Caco-2 (cell line): Measurements from ENCODE around the gene LONP2. TPM values are rescaled to one million over a fixed set of nuclear protein-coding genes. Genes with fewer than 3 reads are reported as not detected.

Experiments
- BruUV-seq: library from RNA; stranded (reverse); fragments of 400-500 nt; replicated peaks from 2 replicates; lab custom pipeline; 2021; lab: Mats Ljungman, UMichigan
- CTCF ChIA-PET: fragments of 300-600 bp; sonication (Branson Sonifier 250); formaldehyde crosslinking; loops from one replicate; lab custom pipeline; 2022; ENCODE audit warnings: antibody characterized with exemption; lab: Charles Lee
- POLR2A ChIA-PET: fragments of 300-600 bp; sonication (Branson Sonifier 250); formaldehyde crosslinking; loops from one replicate; lab custom pipeline; 2022; ENCODE audit warnings: antibody characterized with exemption; lab: Charles Lee
- DNase-seq, 2 experiments: peaks; one replicate each; pipeline versions ENCODE4 v3.0.0 to v3.0.0-alpha.2; 2020 to 2022
- H3K27me3 ChIP-seq: replicated peaks from 2 replicates; pipeline ENCODE4 v1.6.0; 2011; ENCODE audit warnings: low read length; ENCODE audit not compliant: control insufficient read depth, insufficient read depth
- H3K36me3 ChIP-seq: 2 replicates; pipeline ENCODE4 v1.5.1; 2011; ENCODE audit warnings: low read length; ENCODE audit not compliant: control insufficient read depth, insufficient read depth
- H3K4me1 ChIP-seq: fragments of 250-450 bp; sonication (Bioruptor Pico); 2 replicates; pipeline ENCODE4 v1.5.1; 2020; ENCODE audit warnings: mild to moderate bottlenecking
- H3K4me3 ChIP-seq: 2 replicates; pipeline ENCODE4 v1.5.1; 2011; ENCODE audit warnings: low read depth, mild to moderate bottlenecking, control low read depth, low read length
- H3K9me3 ChIP-seq: fragments of 250-450 bp; sonication (Bioruptor Pico); 2 replicates; pipeline ENCODE4 v1.5.1; 2020; ENCODE audit warnings: mild to moderate bottlenecking, moderate library complexity
- H3K27ac Mint-ChIP-seq: one replicate; pipeline ENCODE4 v1.8.0; 2022; ENCODE audit warnings: mixed read lengths; ENCODE audit not compliant: unreplicated experiment
- H3K27me3 Mint-ChIP-seq: one replicate; pipeline ENCODE4 v1.8.0; 2022; ENCODE audit warnings: mixed read lengths; ENCODE audit not compliant: insufficient read depth, unreplicated experiment
- H3K36me3 Mint-ChIP-seq: one replicate; pipeline ENCODE4 v1.8.0; 2022; ENCODE audit warnings: mild to moderate bottlenecking, mixed read lengths; ENCODE audit not compliant: insufficient read depth, unreplicated experiment
- H3K4me1 Mint-ChIP-seq: one replicate; pipeline ENCODE4 v1.8.0; 2022; ENCODE audit warnings: low read depth, mixed read lengths; ENCODE audit not compliant: unreplicated experiment
- H3K4me3 Mint-ChIP-seq: one replicate; pipeline ENCODE4 v1.8.0; 2022; ENCODE audit warnings: mild to moderate bottlenecking, moderate library complexity, mixed read lengths; ENCODE audit not compliant: unreplicated experiment
- H3K9me3 Mint-ChIP-seq: one replicate; pipeline ENCODE4 v1.8.0; 2022; ENCODE audit warnings: mixed read lengths; ENCODE audit not compliant: unreplicated experiment
- intact Hi-C: fragments of 100-400 bp; cut with micrococcal nuclease; formaldehyde crosslinking; loops from one replicate; pipeline ENCODE4 v1.10.0; 2022; ENCODE audit not compliant: unreplicated experiment
- total RNA-seq: library from RNA; stranded (reverse); gene quantifications from 2 replicates; pipeline ENCODE4 v1.2.3, GENCODE V29; 2022
- TF ChIP-seq, protein P1 (sequence below), 2 experiments: fragments of 200-600 bp in 1 of 2; IDR thresholded peaks; 1 replicate in 1 of 2; 2 replicates in 1 of 2; pipeline versions ENCODE4 v1.5.1 to v1.8.0; 2011 to 2022; ENCODE audit warnings: antibody characterized with exemption in 1 of 2, control low read depth in 1 of 2, inconsistent platforms in 1 of 2, low read depth in 1 of 2, low read length in 1 of 2, mild to moderate bottlenecking in 1 of 2, moderate library complexity in 1 of 2; ENCODE audit not compliant: insufficient read depth in 1 of 2, severe bottlenecking in 1 of 2, unreplicated experiment in 1 of 2

Gene LONP2
- total RNA-seq, 1 experiment from 2014 or later = 32.1 TPM

DNA sequence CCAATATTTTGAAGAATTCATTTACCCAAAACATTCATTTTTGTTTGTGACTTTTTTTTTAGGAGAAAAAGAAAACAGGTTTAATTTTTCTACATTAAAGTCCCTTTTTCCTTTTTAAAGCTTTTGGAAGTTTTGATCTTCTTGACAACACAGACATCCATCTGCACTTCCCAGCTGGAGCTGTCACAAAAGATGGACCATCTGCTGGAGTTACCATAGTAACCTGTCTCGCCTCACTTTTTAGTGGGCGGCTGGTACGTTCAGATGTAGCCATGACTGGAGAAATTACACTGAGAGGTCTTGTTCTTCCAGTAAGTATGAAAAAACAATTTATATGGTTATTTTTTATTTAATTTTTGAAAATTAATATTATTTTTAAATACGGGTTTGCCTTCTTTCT is 103.9 kb downstream of the LONP2 start:
- H3K4me1 ChIP-seq = no peaks in the 10 kb centered on the region

DNA sequence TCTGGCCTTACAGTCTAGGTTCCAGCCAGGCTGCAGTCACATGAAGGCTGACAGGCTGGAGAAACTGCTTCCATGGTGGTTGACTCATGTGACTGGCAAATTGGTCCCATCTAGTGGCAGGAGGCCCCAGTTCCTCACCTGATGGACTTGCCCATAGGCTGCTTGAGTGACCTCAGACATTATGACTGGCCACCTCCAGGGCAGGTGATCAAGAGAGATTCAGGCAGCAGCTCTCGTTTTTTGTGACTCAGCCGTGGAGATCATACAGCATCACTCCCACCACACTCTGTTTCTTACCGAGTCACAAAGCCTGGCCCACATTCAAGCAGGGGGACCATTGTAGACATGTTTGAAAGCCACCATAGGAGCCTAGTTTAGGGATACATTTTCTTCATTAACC is 106.6 kb downstream of the LONP2 start:
- no peak for DNase-seq
- Mint-ChIP-seq H3K4me1 (no peaks in the 10 kb centered on the region), H3K27me3 (no peaks in the 10 kb centered on the region), H3K36me3 (peaks cover 42% of the 10 kb centered on the region), H3K4me3 (no peak overlapping the region), H3K27ac (no peak overlapping the region), H3K9me3 (no peaks in the 10 kb centered on the region)
- no peaks in the 10 kb centered on the region for H3K4me1 ChIP-seq
- intact Hi-C loops = no loop called here
- ChIA-PET POLR2A (no interaction called here), CTCF (no interaction called here)
- no peaks in the 10 kb centered on the region for H3K36me3 ChIP-seq
- H3K9me3 ChIP-seq = no peaks in the 10 kb centered on the region
- no TSS peak for BruUV-seq
- no peaks in the 10 kb centered on the region for H3K27me3 ChIP-seq
- no peak overlapping the region for H3K4me3 ChIP-seq
- TF ChIP-seq, protein P1, sequence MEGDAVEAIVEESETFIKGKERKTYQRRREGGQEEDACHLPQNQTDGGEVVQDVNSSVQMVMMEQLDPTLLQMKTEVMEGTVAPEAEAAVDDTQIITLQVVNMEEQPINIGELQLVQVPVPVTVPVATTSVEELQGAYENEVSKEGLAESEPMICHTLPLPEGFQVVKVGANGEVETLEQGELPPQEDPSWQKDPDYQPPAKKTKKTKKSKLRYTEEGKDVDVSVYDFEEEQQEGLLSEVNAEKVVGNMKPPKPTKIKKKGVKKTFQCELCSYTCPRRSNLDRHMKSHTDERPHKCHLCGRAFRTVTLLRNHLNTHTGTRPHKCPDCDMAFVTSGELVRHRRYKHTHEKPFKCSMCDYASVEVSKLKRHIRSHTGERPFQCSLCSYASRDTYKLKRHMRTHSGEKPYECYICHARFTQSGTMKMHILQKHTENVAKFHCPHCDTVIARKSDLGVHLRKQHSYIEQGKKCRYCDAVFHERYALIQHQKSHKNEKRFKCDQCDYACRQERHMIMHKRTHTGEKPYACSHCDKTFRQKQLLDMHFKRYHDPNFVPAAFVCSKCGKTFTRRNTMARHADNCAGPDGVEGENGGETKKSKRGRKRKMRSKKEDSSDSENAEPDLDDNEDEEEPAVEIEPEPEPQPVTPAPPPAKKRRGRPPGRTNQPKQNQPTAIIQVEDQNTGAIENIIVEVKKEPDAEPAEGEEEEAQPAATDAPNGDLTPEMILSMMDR (IDR thresholded peaks at IDR 0.05; ENCODE audit: insufficient read depth in 1 of 2, low read depth in 1 of 2, low read length in 1 of 2, severe bottlenecking in 1 of 2, unreplicated experiment in 1 of 2) = no peak

More for the DNA sequence above, 103.9 kb downstream of the LONP2 start:
- H3K36me3 Mint-ChIP-seq = peaks cover 28% of the 10 kb centered on the region
- ChIA-PET POLR2A (no interaction called here), CTCF (no interaction called here)
- BruUV-seq = no TSS peak
- no peak overlapping the region for H3K4me3 Mint-ChIP-seq
- H3K27ac Mint-ChIP-seq = no peak overlapping the region
- DNase-seq = no peak
- H3K9me3 Mint-ChIP-seq = no peaks in the 10 kb centered on the region
- intact Hi-C loops = no loop called here
- H3K36me3 ChIP-seq = no peaks in the 10 kb centered on the region
- no peaks in the 10 kb centered on the region for H3K9me3 ChIP-seq
- H3K27me3 Mint-ChIP-seq = no peaks in the 10 kb centered on the region
- no peaks in the 10 kb centered on the region for H3K27me3 ChIP-seq
- H3K4me3 ChIP-seq = no peak overlapping the region
- TF ChIP-seq, protein P1 (IDR thresholded peaks at IDR 0.05; ENCODE audit: insufficient read depth in 1 of 2, low read depth in 1 of 2, low read length in 1 of 2, severe bottlenecking in 1 of 2, unreplicated experiment in 1 of 2) = no peak
- H3K4me1 Mint-ChIP-seq = no peaks in the 10 kb centered on the region

DNA sequence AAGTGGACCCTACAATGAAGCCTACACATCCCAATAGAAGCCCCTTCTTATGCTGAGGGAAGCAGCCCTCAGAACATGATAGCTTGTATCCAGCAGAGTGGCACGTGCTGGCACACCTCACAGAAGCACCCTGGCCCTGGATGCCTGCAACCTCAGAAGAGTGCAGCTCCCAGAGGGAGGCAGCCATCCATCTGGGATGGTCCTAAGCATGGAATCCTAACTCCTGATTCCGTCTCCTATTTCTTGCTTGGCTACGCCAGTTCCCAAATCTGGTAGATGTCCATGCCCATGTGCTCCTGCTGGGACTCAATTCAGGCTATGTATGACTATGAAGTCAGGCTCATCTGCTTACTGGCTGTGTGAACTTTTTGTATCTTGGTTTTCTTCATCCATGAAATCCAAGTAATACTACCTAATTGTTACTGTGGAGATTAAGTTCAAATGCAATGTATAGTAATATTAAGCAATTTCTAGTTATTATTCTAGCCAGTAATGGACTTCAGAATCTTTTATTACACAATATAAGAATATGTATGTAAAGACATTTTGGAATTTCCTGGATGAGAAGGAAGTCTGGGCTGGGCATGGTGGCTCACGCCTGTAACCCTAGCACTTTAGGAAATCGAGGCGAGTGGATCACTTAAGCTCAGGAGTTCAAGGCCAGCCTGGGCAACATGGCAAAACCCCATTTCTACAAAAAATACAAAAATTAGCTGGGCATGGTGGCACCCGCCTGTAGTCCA is 108.7 kb downstream of the LONP2 start:
- Mint-ChIP-seq H3K27ac (no peak overlapping the region), H3K4me1 (no peaks in the 10 kb centered on the region), H3K36me3 (peaks cover 48% of the 10 kb centered on the region), H3K27me3 (no peaks in the 10 kb centered on the region), H3K4me3 (no peak overlapping the region), H3K9me3 (no peaks in the 10 kb centered on the region)
- no TSS peak for BruUV-seq
- Histone ChIP-seq H3K4me1 (no peaks in the 10 kb centered on the region), H3K27me3 (no peaks in the 10 kb centered on the region), H3K9me3 (no peaks in the 10 kb centered on the region), H3K36me3 (no peaks in the 10 kb centered on the region), H3K4me3 (no peak overlapping the region)
- ChIA-PET POLR2A (no interaction called here), CTCF (interaction anchor here (0.7 kb wide), 1 partner anchor 194 kb away, joined by 3 read pairs; no protein-coding TSS in a partner anchor)
- TF ChIP-seq, protein P1 (IDR thresholded peaks at IDR 0.05; ENCODE audit: insufficient read depth in 1 of 2, low read depth in 1 of 2, low read length in 1 of 2, severe bottlenecking in 1 of 2, unreplicated experiment in 1 of 2) = no peak
- DNase-seq = no peak
- intact Hi-C loops = loop anchor here (1.0 kb wide), 4 partner anchors 32 to 277 kb away; partner anchors contain the start of gene SIAH1
